Measurements from ENCODE around the gene EFNA4. TPM values are rescaled to one million over a fixed set of nuclear protein-coding genes. Genes with fewer than 3 reads are reported as not detected.

The EFNA4 gene
- total RNA-seq, 1 experiment from 2014 or later = 9.8 TPM

GRCh38 chr1:155092641-155093040, 29.1 kb downstream of the EFNA4 start:
- ATAC-seq = no peak
- no peaks in the 10 kb centered on the region for H3K9me2 ChIP-seq (ENCODE audit: insufficient read depth)
- RAD21 ChIA-PET (ENCODE audit: low non-redundant PET in 1 of 2, low total read pairs in 2 of 2, uncharacterized antibody in 2 of 2, unreplicated experiment in 2 of 2) = interaction anchor here (1.9 to 2.0 kb wide), 2 partner anchors 75 kb away, joined by 23 to 35 read pairs; no protein-coding TSS in a partner anchor
- H3K79me2 ChIP-seq (ENCODE audit: insufficient read depth, low read length) = no peaks in the 10 kb centered on the region
- no peak overlapping the region for H3K4me2 ChIP-seq (ENCODE audit: low read length)
- DNase-seq (ENCODE audit: low read depth, low spot score) = no peak
- no peak overlapping the region for H3K9ac ChIP-seq (ENCODE audit: low read length)
- POLR2A ChIA-PET = no interaction called here
- intact Hi-C loops (cut with micrococcal nuclease) = loop anchor here (10.0 kb wide), 1 partner anchor 502 kb away; no protein-coding TSS in a partner anchor
- H3K4me3 ChIP-seq (replicated peaks in 1 of 2; ENCODE audit: low read depth in 1 of 2, low read length in 2 of 2) = no peak overlapping the region
- H4K20me1 ChIP-seq (ENCODE audit: insufficient read depth) = no peaks in the 10 kb centered on the region
- no TSS peak for BruUV-seq (replicated peaks)
- H3K9me3 ChIP-seq (ENCODE audit: control insufficient read depth in 1 of 2, insufficient read depth in 1 of 2, low read depth in 1 of 2, low read length in 2 of 2) = no peaks in the 10 kb centered on the region
- H3K36me3 ChIP-seq (ENCODE audit: control insufficient read depth in 1 of 2, insufficient read depth in 2 of 2, low read length in 2 of 2) = no peaks in the 10 kb centered on the region
- peaks cover 12 to 29% of the 10 kb centered on the region in 2 experiments; a peak in 3 of 4 replicates for H3K4me1 ChIP-seq (ENCODE audit: control insufficient read depth in 1 of 2, insufficient read depth in 2 of 2, low read length in 2 of 2)
- H3K27me3 ChIP-seq (ENCODE audit: insufficient read depth, low read length) = no peaks in the 10 kb centered on the region
- H3K27ac ChIP-seq (ENCODE audit: low read depth, low read length) = no peak overlapping the region
- no peak overlapping the region for H2AFZ ChIP-seq (ENCODE audit: low read depth, low read length, poor library complexity, severe bottlenecking)
- TF ChIP-seq ZNF274 (IDR thresholded peaks at IDR 0.05; ENCODE audit: low read depth, low read length) (no peak), TCF7L2 (IDR thresholded peaks at IDR 0.05; ENCODE audit: borderline replicate concordance, extremely low read depth, insufficient read depth, insufficient read length) (no peak), YY1 (IDR thresholded peaks at IDR 0.05; ENCODE audit: extremely low read depth, insufficient replicate concordance, low read depth, low read length) (no peak), SIN3A (IDR thresholded peaks at IDR 0.05; ENCODE audit: low read depth) (no peak), SRF (IDR thresholded peaks at IDR 0.05; ENCODE audit: low read depth) (no peak), REST (IDR thresholded peaks at IDR 0.05; ENCODE audit: low read depth) (no peak), JUND (IDR thresholded peaks at IDR 0.05) (no peak)
- CTCF ChIA-PET = interaction anchor here (5.9 kb wide), 1 partner anchor 74 kb away, joined by 163 read pairs; no protein-coding TSS in a partner anchor
